ENCODE results near the gene NOTCH1. TPM values are rescaled to one million over a fixed set of nuclear protein-coding genes. Genes with fewer than 3 reads are reported as not detected.

The NOTCH1 gene
- total and polyA plus RNA-seq, 2 of the 13 experiments (the other 11 are each of a cell fraction or from before 2014, with no cell fraction given): 0.09 to 0.35 TPM

- TF ChIP-seq ZBTB2 (CRISPR knock-in tag; IDR thresholded peaks at IDR 0.05; ENCODE audit: low read depth) (no peak), MIXL1 (CRISPR knock-in tag; IDR thresholded peaks at IDR 0.05) (no peak; the same call in 1 of the 2 replicates), HOMEZ (CRISPR knock-in tag; IDR thresholded peaks at IDR 0.05; ENCODE audit: low read depth) (no peak), ZNF687 (CRISPR knock-in tag; IDR thresholded peaks at IDR 0.05) (peak; percentile 92), ZBTB37 (CRISPR knock-in tag; IDR thresholded peaks at IDR 0.05) (no peak), TCF12 (IDR thresholded peaks at IDR 0.05) (no peak), TCF12 (CRISPR knock-in tag; IDR thresholded peaks at IDR 0.05) (no peak), HMGXB3 (CRISPR knock-in tag; IDR thresholded peaks at IDR 0.05; ENCODE audit: borderline replicate concordance) (no peak), NCOA1 (CRISPR knock-in tag; IDR thresholded peaks at IDR 0.05) (0 out of 2 replicates have a peak, but pooled peaks have one; percentile 37), ZNF136 (CRISPR knock-in tag; IDR thresholded peaks at IDR 0.05; ENCODE audit: low read depth) (0 out of 2 replicates have a peak, but pooled peaks have one; percentile 10), ZNF260 (CRISPR knock-in tag; IDR thresholded peaks at IDR 0.05; ENCODE audit: borderline replicate concordance, low read depth) (no peak), RBFOX2 (IDR thresholded peaks at IDR 0.05; ENCODE audit: low read depth, low read length) (peak; percentile 66)
Observed at GRCh38 chr9:136484153-136485048, 61.4 kb downstream of the NOTCH1 start (continued).
